A549 treated with Mapracorat at 1 μM for 4 hours (cell line): Measurements from ENCODE around the gene AMD1. TPM values are rescaled to one million over a fixed set of nuclear protein-coding genes. Genes with fewer than 3 reads are reported as not detected.

Source experiments
- total RNA-seq: library from RNA; stranded (reverse); fragments of 200-300 nt; extraction: Qiagen RNA extraction; gene quantifications from 5 replicates; pipeline ENCODE4 v1.2.3, GENCODE V29; 2022

The AMD1 gene
- total RNA-seq: 148 to 165 TPM (median 154 TPM) in 5 replicates

DNA sequence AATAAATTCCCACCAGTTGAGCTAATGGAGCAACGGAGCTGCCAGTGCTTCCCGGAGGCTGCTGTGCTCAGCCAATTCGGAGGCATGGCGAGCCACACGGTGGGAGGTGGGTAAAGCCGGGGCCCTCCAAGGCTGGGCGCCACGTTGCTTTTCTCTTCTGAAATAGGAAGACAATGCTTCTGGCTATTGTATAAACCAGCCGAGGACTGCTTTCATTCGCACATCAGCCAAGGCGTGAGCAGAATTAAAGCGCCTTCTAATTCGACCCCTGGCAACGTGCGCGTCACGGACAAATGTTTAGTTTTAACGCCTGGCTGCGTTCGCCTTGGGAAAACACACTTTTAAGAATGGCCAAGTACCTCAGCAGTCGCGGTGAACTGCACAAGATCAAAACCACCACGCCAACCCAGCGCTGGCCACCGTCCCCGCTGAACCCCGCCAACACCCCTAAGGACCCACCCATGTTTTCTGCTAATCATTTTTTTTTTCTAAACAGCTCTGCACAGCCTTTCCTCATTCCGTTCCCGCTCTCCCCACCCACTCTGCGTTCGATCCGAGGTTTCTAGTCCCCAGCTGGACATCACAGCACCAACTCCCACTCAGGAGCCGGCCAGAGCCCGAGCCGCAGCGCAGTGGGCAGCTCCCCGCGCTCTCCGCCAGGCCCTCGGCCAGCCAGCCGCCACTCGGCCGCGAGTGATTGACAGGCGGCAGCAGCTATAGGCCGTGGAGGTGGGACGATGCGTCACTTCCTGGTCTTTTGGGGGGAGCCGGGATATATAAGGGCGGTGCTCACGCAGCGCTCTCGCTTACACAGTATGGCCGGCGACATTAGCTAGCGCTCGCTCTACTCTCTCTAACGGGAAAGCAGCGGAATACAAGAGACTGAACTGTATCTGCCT is at the start of gene AMD1:
Gene AMD1 (plus strand): TSS at position 805 of the 899 bp plus-strand sequence. CDS start 321 bp downstream, outside the sequence.

Other genes starting within 250 kb of the AMD1 start
- gene CDK19, start 59.3 kb upstream of the AMD1 start, total RNA-seq: 4.0 to 5.1 TPM (median 4.8 TPM) in 5 replicates
- 88.5 to 101 TPM (median 96.2 TPM) in 5 replicates for gene GTF3C6, start 83.9 kb downstream of the AMD1 start, total RNA-seq
- gene RPF2, start 107.3 kb downstream of the AMD1 start, total RNA-seq: 25.3 to 36.8 TPM (median 29.9 TPM) in 5 replicates
- gene SLC16A10, start 212.7 kb downstream of the AMD1 start, total RNA-seq: 0.22 to 0.87 TPM (median 0.50 TPM) in 5 replicates